GM23338 (cell line): ENCODE results near the gene GNB3. TPM values are rescaled to one million over a fixed set of nuclear protein-coding genes. Genes with fewer than 3 reads are reported as not detected.
A peak's percentile ranks its signal among the peaks of the same experiment; 100 is the strongest.

Experiments
- ATAC-seq: fragments of 200-7000 bp; cut with Tn5 transposase; 3 replicates; pipeline ENCODE4 v1.9.1; 2020
- DNase-seq: peaks from one replicate; pipeline ENCODE4 v3.0.0-alpha.2; 2015; ENCODE audit warnings: low spot score
- H2AFZ ChIP-seq: fragments of 200-600 bp; sonication (generic); 2 replicates; pipeline ENCODE4 v1.8.0; 2016; ENCODE audit warnings: antibody characterized with exemption, mild to moderate bottlenecking, moderate library complexity
- H3F3A ChIP-seq: fragments of 200-600 bp; sonication (generic); replicated peaks from 2 replicates; pipeline ENCODE4 v1.8.0; 2017; ENCODE audit warnings: antibody characterized with exemption, mixed run types, low read depth
- H3K27ac ChIP-seq: fragments of 200-600 bp; sonication (generic); 2 replicates; pipeline ENCODE4 v1.6.1; 2016; ENCODE audit warnings: low read depth
- H3K27me3 ChIP-seq: fragments of 200-600 bp; sonication (generic); 2 replicates; pipeline ENCODE4 v1.8.0; 2016; ENCODE audit warnings: mild to moderate bottlenecking, mixed run types, moderate library complexity; ENCODE audit not compliant: insufficient read depth
- H3K36me3 ChIP-seq: fragments of 200-600 bp; sonication (generic); 2 replicates; pipeline ENCODE4 v1.8.0; 2016; ENCODE audit warnings: mild to moderate bottlenecking; ENCODE audit not compliant: insufficient read depth
- H3K4me1 ChIP-seq: fragments of 200-600 bp; sonication (generic); 2 replicates; pipeline ENCODE4 v1.8.0; 2016; ENCODE audit warnings: mild to moderate bottlenecking, moderate library complexity; ENCODE audit not compliant: insufficient read depth
- H3K4me2 ChIP-seq: fragments of 200-600 bp; sonication (generic); 2 replicates; pipeline ENCODE4 v1.7.1; 2017; ENCODE audit warnings: mixed run types
- H3K4me3 ChIP-seq: fragments of 200-600 bp; sonication (generic); 2 replicates; pipeline ENCODE4 v1.6.1; 2016; ENCODE audit warnings: mixed run types
- H3K79me2 ChIP-seq: fragments of 200-600 bp; sonication (generic); replicated peaks from 2 replicates; pipeline ENCODE4 v1.8.0; 2017; ENCODE audit warnings: mild to moderate bottlenecking; ENCODE audit not compliant: insufficient read depth
- H3K9me2 ChIP-seq: fragments of 200-600 bp; sonication (generic); 2 replicates; pipeline ENCODE4 v1.8.0; 2017; ENCODE audit not compliant: insufficient read depth
- H4K20me1 ChIP-seq: fragments of 200-600 bp; sonication (generic); replicated peaks from 2 replicates; pipeline ENCODE4 v1.8.0; 2017; ENCODE audit warnings: mild to moderate bottlenecking; ENCODE audit not compliant: insufficient read depth
- H3K27ac Mint-ChIP-seq: 2 replicates; pipeline ENCODE4 v1.8.0; 2020; ENCODE audit warnings: inconsistent platforms, mild to moderate bottlenecking, moderate library complexity, mixed read lengths
- H3K27me3 Mint-ChIP-seq: 3 replicates; pipeline ENCODE4 v1.8.0; 2022; ENCODE audit warnings: low read depth, mild to moderate bottlenecking, moderate library complexity, mixed read lengths, inconsistent platforms; ENCODE audit not compliant: insufficient read depth, poor library complexity
- H3K36me3 Mint-ChIP-seq: 3 replicates; pipeline ENCODE4 v1.8.0; 2021; ENCODE audit warnings: low read depth, mild to moderate bottlenecking, inconsistent platforms, moderate library complexity, mixed read lengths
- H3K4me1 Mint-ChIP-seq: 3 replicates; pipeline ENCODE4 v1.8.0; 2020; ENCODE audit warnings: mild to moderate bottlenecking, inconsistent platforms, mixed read lengths
- H3K4me3 Mint-ChIP-seq: 3 replicates; pipeline ENCODE4 v1.8.0; 2021; ENCODE audit warnings: moderate library complexity, mild to moderate bottlenecking, inconsistent platforms, mixed read lengths
- H3K9me3 Mint-ChIP-seq: 3 replicates; pipeline ENCODE4 v1.8.0; 2020; ENCODE audit warnings: moderate library complexity, mild to moderate bottlenecking, inconsistent platforms, mixed read lengths
- CREB1 ChIP-seq: fragments of 250-450 bp; sonication (Bioruptor Pico); IDR thresholded peaks from 2 replicates; pipeline ENCODE4 v1.5.0; 2020; ENCODE audit warnings: low read depth, mild to moderate bottlenecking, moderate library complexity
- ETS1 ChIP-seq: IDR thresholded peaks from 2 replicates; pipeline ENCODE4 v1.6.1; 2016; ENCODE audit warnings: antibody characterized with exemption
- EZH2phosphoT487 ChIP-seq: fragments of 200-600 bp; sonication (generic); IDR thresholded peaks from one replicate; pipeline ENCODE4 v1.8.1; 2018; ENCODE audit warnings: antibody characterized with exemption; ENCODE audit not compliant: unreplicated experiment
- NANOG ChIP-seq: IDR thresholded peaks from 2 replicates; pipeline ENCODE4 v1.6.1; 2016; ENCODE audit warnings: antibody characterized with exemption, borderline replicate concordance
- POLR2AphosphoS5 ChIP-seq: IDR thresholded peaks from 2 replicates; pipeline ENCODE4 v1.6.1; 2016; ENCODE audit warnings: antibody characterized with exemption, low read depth
- STAT1 ChIP-seq: IDR thresholded peaks from one replicate; pipeline ENCODE4 v1.6.1; 2016; ENCODE audit warnings: antibody characterized with exemption; ENCODE audit not compliant: unreplicated experiment
- ZNF114 ChIP-seq: fragments of 250-450 bp; sonication (Bioruptor Pico); IDR thresholded peaks from 2 replicates; pipeline ENCODE4 v1.5.0; 2020; ENCODE audit warnings: mild to moderate bottlenecking, moderate library complexity
- ZNF331 ChIP-seq: fragments of 250-450 bp; sonication (Bioruptor Pico); IDR thresholded peaks from 2 replicates; pipeline ENCODE4 v1.5.0; 2020; ENCODE audit warnings: low read depth, mild to moderate bottlenecking, moderate library complexity
- ZNF462 ChIP-seq: fragments of 250-450 bp; sonication (Bioruptor Pico); IDR thresholded peaks from 2 replicates; pipeline ENCODE4 v1.5.0; 2020; ENCODE audit warnings: mild to moderate bottlenecking, moderate library complexity
- polyA plus RNA-seq: library from polyadenylated mRNA; unstranded; fragments of >200 nt; fragmentation: Nextera tagmentation; extraction: Ambion mirVana; gene quantifications from 2 replicates; pipeline ENCODE4 v1.2.1, GENCODE V29; 2016
- total RNA-seq: library from RNA; depleted of rRNA; stranded (reverse); fragments of >200 nt; shearing (Covaris generic); gene quantifications from 2 replicates; pipeline ENCODE4 v1.2.3, GENCODE V29; 2014

Gene GNB3
- total and polyA plus RNA-seq, 2 experiments from 2014 or later = 5.4 to 8.2 TPM

GRCh38 chr12:6817662-6818157, 23.0 kb upstream of the GNB3 start (continued):
- no peak for TF ChIP-seq ZNF462
- no peak for TF ChIP-seq POLR2AphosphoS5
- TF ChIP-seq CREB1 (CRISPR knock-in tag) = no peak
- TF ChIP-seq STAT1 = no peak
- no peak for TF ChIP-seq NANOG
- no peak for TF ChIP-seq ETS1
- TF ChIP-seq ZNF331 (CRISPR knock-in tag) = no peak

- H3K4me3 ChIP-seq = peak overlapping the region; percentile 40
- no peak for TF ChIP-seq NANOG
- TF ChIP-seq EZH2phosphoT487 = no peak
- no peak for TF ChIP-seq ZNF114 (CRISPR knock-in tag)
- no peak for TF ChIP-seq ZNF462
Observed at GRCh38 chr12:6818222-6818621, 22.5 kb upstream of the GNB3 start.

More at GRCh38 chr12:6818222-6818621, 22.5 kb upstream of the GNB3 start:
- H3K9me3 Mint-ChIP-seq = no peaks in the 10 kb centered on the region
- H2AFZ ChIP-seq = no peak overlapping the region
- H3K36me3 ChIP-seq = no peaks in the 10 kb centered on the region
- H3F3A ChIP-seq = peaks cover 12% of the 10 kb centered on the region; the same call in 1 of the 2 replicates
- no peak overlapping the region for H3K27ac ChIP-seq
- H3K79me2 ChIP-seq = no peaks in the 10 kb centered on the region
- peaks cover 40% of the 10 kb centered on the region for H3K4me1 ChIP-seq
- H3K27ac Mint-ChIP-seq = peak overlapping the region; percentile 50
- H3K36me3 Mint-ChIP-seq = no peaks in the 10 kb centered on the region
- peak; percentile 54 for ATAC-seq
- H4K20me1 ChIP-seq = no peaks in the 10 kb centered on the region
- peak overlapping the region; percentile 66; the same call in 1 of the 2 replicates for H3K4me2 ChIP-seq
- peaks cover 49% of the 10 kb centered on the region for H3K4me1 Mint-ChIP-seq
- DNase-seq = peak; percentile 72
- peak overlapping the region; percentile 61 for H3K4me3 Mint-ChIP-seq
- H3K27me3 Mint-ChIP-seq = peaks cover 40% of the 10 kb centered on the region
- H3K9me2 ChIP-seq = no peaks in the 10 kb centered on the region
- H3K27me3 ChIP-seq = peaks cover 31% of the 10 kb centered on the region
